NCI-H82 treated with DMSO at 0.1 percent for 48 hours (cell line): ENCODE data around the gene PCSK2.
"Not testable (repeated sequence)": the region's sequence is repeated elsewhere in the genome, so short reads cannot be mapped to it uniquely, and the experiment has no call there.

ENCODE experiments used
- DNase-seq: peaks from one replicate; lab custom pipeline; 2025; ENCODE audit not compliant: unreplicated experiment; lab: John Stamatoyannopoulos, UW

Gene PCSK2

GRCh38 chr20:17226410-17227218 lies at the start of gene PCSK2:
Gene PCSK2, plus strand, starts transcription at chr20:17227040. Its CDS starts 266 bp downstream, at chr20:17227306.
- DNase-seq: peak; percentile 90

- DNase-seq: no peak
These were observed 49.5 kb upstream of the PCSK2 start for GRCh38 chr20:17177341-17177740.

GRCh38 chr20:17179840-17180239 lies 47.0 kb upstream of the PCSK2 start:
- DNase-seq: no peak

- DNase-seq: no peak
These were observed 36.7 kb upstream of the PCSK2 start for GRCh38 chr20:17189976-17190695.

GRCh38 chr20:17197041-17197440 lies 29.8 kb upstream of the PCSK2 start:
- no peak for DNase-seq

GRCh38 chr20:17202030-17202429 lies 24.8 kb upstream of the PCSK2 start:
- no peak for DNase-seq

- no peak for DNase-seq
These were observed 24.2 kb upstream of the PCSK2 start for GRCh38 chr20:17202673-17203072.

- no peak for DNase-seq
These were observed 21.6 kb upstream of the PCSK2 start for GRCh38 chr20:17205084-17205813.

GRCh38 chr20:17210387-17210786 lies 16.5 kb upstream of the PCSK2 start:
- no peak for DNase-seq

GRCh38 chr20:17210983-17211382 lies 15.9 kb upstream of the PCSK2 start:
- DNase-seq: no peak

GRCh38 chr20:17215167-17215566 lies 11.7 kb upstream of the PCSK2 start:
- DNase-seq: no peak

GRCh38 chr20:17219856-17220255 lies 7.0 kb upstream of the PCSK2 start:
- not testable (repeated sequence) for DNase-seq

GRCh38 chr20:17223553-17223952 lies 3.3 kb upstream of the PCSK2 start:
- no peak for DNase-seq

GRCh38 chr20:17225851-17226409 lies 910 bp upstream of the PCSK2 start:
- DNase-seq: peak; percentile 55

GRCh38 chr20:17227219-17227575 lies 357 bp downstream of the PCSK2 start:
- no peak for DNase-seq

GRCh38 chr20:17227669-17228623 lies 1.1 kb downstream of the PCSK2 start:
- no peak for DNase-seq

GRCh38 chr20:17228624-17229061 lies 1.8 kb downstream of the PCSK2 start:
- DNase-seq: peak; percentile 7

- no peak for DNase-seq
These were observed 2.4 kb downstream of the PCSK2 start for GRCh38 chr20:17229256-17229655.

GRCh38 chr20:17233626-17234025 lies 6.8 kb downstream of the PCSK2 start:
- no peak for DNase-seq

- no peak for DNase-seq
These were observed 9.9 kb downstream of the PCSK2 start for GRCh38 chr20:17236766-17237165.
